Naive thymus-derived CD8-positive, alpha-beta T cell (primary cell): ENCODE data around the gene MTHFD1. TPM values are rescaled to one million over a fixed set of nuclear protein-coding genes. Genes with fewer than 3 reads are reported as not detected.

Experiments used
- ATAC-seq, 2 donors: fragments of 150-1000 bp; cut with Tn5 transposase in 1 of 2; sonication (Bioruptor Pico), chemical (Tn5 transposase) in 1 of 2; 1 replicate in 1 of 2; 2 replicates in 1 of 2; pipeline ENCODE4 v1.10.0; 2021; ENCODE audit warnings: mild to moderate bottlenecking in 2 of 2, moderate library complexity in 2 of 2
- POLR2A ChIA-PET: fragments of 350-600 bp; sonication (Branson Sonifier 250); formaldehyde crosslinking; loops from one replicate; lab custom pipeline; 2021; ENCODE audit warnings: antibody characterized with exemption; lab: Charles Lee
- DNase-seq, 10 donors: peaks; one replicate each; pipeline versions ENCODE4 v3.0.0 to v3.0.0-alpha.2; 2020 to 2022
- H3K27ac Mint-ChIP-seq, 10 donors: one replicate each; pipeline ENCODE4 v1.8.0; 2020 to 2022; ENCODE audit warnings: mild to moderate bottlenecking in 10 of 10, mixed read lengths in 10 of 10, moderate library complexity in 4 of 10, inconsistent platforms in 1 of 10
- H3K27me3 Mint-ChIP-seq, 5 donors: one replicate each; pipeline ENCODE4 v1.8.0; 2021 to 2022; ENCODE audit warnings: mixed read lengths in 5 of 5
- H3K36me3 Mint-ChIP-seq, 3 donors: one replicate each; pipeline ENCODE4 v1.8.0; 2020 to 2022; ENCODE audit warnings: mixed read lengths in 3 of 3, mild to moderate bottlenecking in 2 of 3, inconsistent platforms in 1 of 3
- H3K4me1 Mint-ChIP-seq, 4 donors: one replicate each; pipeline ENCODE4 v1.8.0; 2021 to 2022; ENCODE audit warnings: mixed read lengths in 4 of 4
- H3K4me3 Mint-ChIP-seq, 10 donors: one replicate each; pipeline ENCODE4 v1.8.0; 2020 to 2022; ENCODE audit warnings: mild to moderate bottlenecking in 10 of 10, mixed read lengths in 10 of 10, moderate library complexity in 6 of 10, inconsistent platforms in 1 of 10
- H3K9me3 Mint-ChIP-seq, 9 donors: one replicate each; pipeline ENCODE4 v1.8.0; 2020 to 2022; ENCODE audit warnings: mixed read lengths in 9 of 9, mild to moderate bottlenecking in 3 of 9, inconsistent platforms in 1 of 9, moderate library complexity in 1 of 9
- polyA plus RNA-seq, 3 donors: library from polyadenylated mRNA; unstranded; fragments of 300-500 nt; fragmentation: Illumina TruSeq; gene quantifications; one replicate each; pipeline ENCODE4 v1.2.3, GENCODE V29; 2021
- total RNA-seq, 8 experiments: library from RNA in 2 of 8; stranded (reverse) in 2 of 8; gene quantifications; one replicate each; pipeline ENCODE4 v1.2.3 and lab custom pipeline; 2021 to 2026

Gene MTHFD1
- total and polyA plus RNA-seq, 5 experiments from 2014 or later, result 32.6 to 44.2 (median 38.6) TPM

GRCh38 chr14:64410084-64410774 is 22.1 kb downstream of the MTHFD1 start:
- no peak overlapping the region for H3K4me3 Mint-ChIP-seq
- no peaks in the 10 kb centered on the region for H3K27me3 Mint-ChIP-seq
- H3K4me1 Mint-ChIP-seq, result peaks cover 7 to 17% (median 12%) of the 10 kb centered on the region in 4 donors
- ATAC-seq, result no peak
- no peak for DNase-seq
- H3K9me3 Mint-ChIP-seq, result no peaks in the 10 kb centered on the region
- peaks cover 0 to 41% (median 18%) of the 10 kb centered on the region in 3 donors for H3K36me3 Mint-ChIP-seq
- POLR2A ChIA-PET, result no interaction called here
- no peak overlapping the region for H3K27ac Mint-ChIP-seq

- H3K27me3 Mint-ChIP-seq, result no peaks in the 10 kb centered on the region
- POLR2A ChIA-PET, result no interaction called here
- H3K4me1 Mint-ChIP-seq, result peaks cover 7 to 16% (median 12%) of the 10 kb centered on the region in 4 donors
- peak overlapping the region in 1 of 10 donors; percentile 11 for H3K27ac Mint-ChIP-seq
- H3K36me3 Mint-ChIP-seq, result peaks cover 0 to 45% (median 23%) of the 10 kb centered on the region in 3 donors
- ATAC-seq (no peak), DNase-seq (no peak)
- no peak overlapping the region for H3K4me3 Mint-ChIP-seq
- H3K9me3 Mint-ChIP-seq, result no peaks in the 10 kb centered on the region
Measured at GRCh38 chr14:64411001-64411400, 22.8 kb downstream of the MTHFD1 start.

DNA sequence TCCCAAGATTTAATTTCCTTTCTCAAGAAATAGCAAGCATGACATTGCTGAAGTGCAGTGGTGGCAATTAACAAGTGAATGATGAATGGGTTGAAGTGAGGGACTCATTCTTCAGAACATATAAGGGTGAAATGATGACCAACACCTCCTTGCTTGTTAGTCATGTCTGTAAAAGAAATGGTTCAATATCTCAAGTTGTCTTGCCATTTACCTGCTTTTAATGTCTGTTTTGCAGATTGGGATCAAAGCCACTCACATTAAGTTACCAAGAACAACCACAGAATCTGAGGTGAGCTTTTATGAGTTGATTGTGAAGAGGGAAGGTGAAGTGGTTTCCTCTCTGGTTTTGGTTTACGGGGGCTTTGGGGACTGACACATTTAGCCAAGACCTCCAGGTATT is 24.1 kb downstream of the MTHFD1 start:
- POLR2A ChIA-PET, result interaction anchor here (0.6 kb wide), 2 partner anchors 107 to 302 kb away, joined by 3 to 4 read pairs; no protein-coding TSS in a partner anchor
- Mint-ChIP-seq H3K9me3 (no peaks in the 10 kb centered on the region), H3K36me3 (peaks cover 0 to 56% (median 27%) of the 10 kb centered on the region in 3 donors), H3K27ac (peak overlapping the region in 6 of 10 donors; percentile 6 to 77 (median 15)), H3K27me3 (no peaks in the 10 kb centered on the region), H3K4me1 (peaks cover 7 to 16% (median 12%) of the 10 kb centered on the region in 4 donors), H3K4me3 (peak overlapping the region in 3 of 10 donors; percentile 2 to 28 (median 8))
- ATAC-seq (no peak), DNase-seq (peak in 2 of 10 donors; percentile 4 to 14)

DNA sequence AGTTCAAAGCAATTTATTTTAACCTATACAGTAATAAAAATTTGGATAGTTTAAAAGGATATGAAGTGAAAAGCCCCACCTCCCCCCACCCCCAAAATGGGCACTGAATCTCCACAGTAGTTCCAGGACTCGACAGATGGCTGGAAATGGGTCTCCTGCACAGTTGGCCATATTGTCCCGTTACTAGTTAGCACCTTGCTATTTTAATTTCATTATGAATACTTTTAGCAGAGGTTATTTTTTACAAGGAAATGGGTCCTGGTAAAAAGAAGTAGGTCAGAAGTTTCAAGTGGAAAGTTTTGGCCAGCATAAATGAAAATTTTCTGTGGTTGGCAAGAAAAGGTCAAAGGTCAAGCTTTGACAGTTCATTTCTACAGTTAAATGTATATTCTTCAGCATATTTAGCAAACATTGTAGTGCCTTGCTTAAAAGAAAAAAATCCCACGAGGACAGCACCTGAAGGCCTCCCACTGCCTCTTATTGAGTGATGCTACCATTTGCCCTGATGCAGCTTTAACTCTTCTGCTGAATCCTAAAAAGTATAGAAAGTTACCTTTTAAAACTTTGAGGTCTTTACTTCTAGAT is 28.3 kb downstream of the MTHFD1 start:
- POLR2A ChIA-PET, result no interaction called here
- peaks cover 7 to 10% (median 8%) of the 10 kb centered on the region in 4 donors for H3K4me1 Mint-ChIP-seq
- H3K36me3 Mint-ChIP-seq, result peaks cover 10 to 83% (median 34%) of the 10 kb centered on the region in 3 donors
- H3K9me3 Mint-ChIP-seq, result no peaks in the 10 kb centered on the region
- H3K4me3 Mint-ChIP-seq, result no peak overlapping the region
- H3K27me3 Mint-ChIP-seq, result no peaks in the 10 kb centered on the region
- ATAC-seq (no peak), DNase-seq (no peak)
- no peak overlapping the region for H3K27ac Mint-ChIP-seq

DNA sequence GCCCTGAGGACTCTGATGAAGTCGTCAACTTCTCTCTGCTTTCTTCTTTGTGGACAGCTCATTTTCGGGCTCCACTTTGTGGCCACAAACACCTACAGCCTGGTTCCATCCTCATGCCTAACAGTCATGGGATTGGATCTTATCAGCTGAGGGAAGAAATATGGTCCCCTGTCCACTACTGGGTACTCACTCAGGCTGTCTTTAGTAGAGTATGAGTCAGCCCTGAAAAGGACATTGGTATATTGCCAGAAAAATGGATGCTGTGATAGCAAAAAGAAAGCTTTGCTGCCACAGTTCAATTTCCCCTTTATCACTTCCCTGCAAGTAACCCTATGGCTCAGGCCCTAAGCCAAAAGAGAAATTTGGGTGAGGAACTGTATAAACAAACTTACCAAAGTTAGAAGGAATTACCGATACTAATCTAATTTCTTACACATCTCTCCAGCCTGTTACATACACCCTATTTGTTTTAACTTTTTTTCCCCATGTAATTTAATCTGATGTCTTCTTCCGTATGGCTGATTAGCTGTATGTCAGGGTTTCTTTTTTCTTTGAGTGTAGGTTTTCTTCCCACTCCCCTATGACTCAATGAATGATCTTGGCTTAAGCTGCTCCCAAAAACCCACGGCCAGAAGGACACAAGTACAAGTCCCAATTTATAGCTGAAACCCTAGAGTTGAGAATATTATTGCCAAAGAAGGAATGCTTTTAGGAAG is 29.1 kb downstream of the MTHFD1 start:
- Mint-ChIP-seq H3K4me3 (no peak overlapping the region), H3K9me3 (no peaks in the 10 kb centered on the region), H3K27ac (peak overlapping the region in 1 of 10 donors; percentile 22), H3K36me3 (peaks cover 13 to 82% (median 32%) of the 10 kb centered on the region in 3 donors), H3K27me3 (no peaks in the 10 kb centered on the region), H3K4me1 (peaks cover 1 to 3% (median 2%) of the 10 kb centered on the region in 4 donors)
- ATAC-seq (no peak), DNase-seq (no peak)
- POLR2A ChIA-PET, result no interaction called here

DNA sequence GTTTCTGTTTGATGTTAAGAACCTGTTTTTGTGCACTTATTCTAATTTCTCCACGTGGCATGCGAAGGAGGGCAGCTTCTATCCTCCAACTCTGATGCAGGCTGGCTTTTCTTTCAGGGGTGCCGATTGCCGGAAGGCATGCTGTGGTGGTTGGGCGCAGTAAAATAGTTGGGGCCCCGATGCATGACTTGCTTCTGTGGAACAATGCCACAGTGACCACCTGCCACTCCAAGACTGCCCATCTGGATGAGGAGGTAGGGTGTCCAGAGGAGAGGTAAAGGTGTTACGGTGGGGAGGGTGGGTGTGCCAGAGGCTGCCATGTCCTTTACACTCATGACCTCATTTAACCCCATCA is 29.6 kb downstream of the MTHFD1 start:
- H3K27ac Mint-ChIP-seq, result no peak overlapping the region
- no peaks in the 10 kb centered on the region for H3K27me3 Mint-ChIP-seq
- no peaks in the 10 kb centered on the region for H3K4me1 Mint-ChIP-seq
- no peak for ATAC-seq
- H3K4me3 Mint-ChIP-seq, result no peak overlapping the region
- H3K36me3 Mint-ChIP-seq, result peaks cover 18 to 80% (median 33%) of the 10 kb centered on the region in 3 donors
- DNase-seq, result no peak
- H3K9me3 Mint-ChIP-seq, result no peaks in the 10 kb centered on the region
- POLR2A ChIA-PET, result no interaction called here

GRCh38 chr14:64419003-64419402 is 30.9 kb downstream of the MTHFD1 start:
- H3K27me3 Mint-ChIP-seq, result no peaks in the 10 kb centered on the region
- H3K4me1 Mint-ChIP-seq, result no peaks in the 10 kb centered on the region
- no peak overlapping the region for H3K27ac Mint-ChIP-seq
- no peaks in the 10 kb centered on the region for H3K9me3 Mint-ChIP-seq
- H3K36me3 Mint-ChIP-seq, result peaks cover 19 to 87% (median 36%) of the 10 kb centered on the region in 3 donors
- POLR2A ChIA-PET, result interaction anchor here (0.6 to 0.7 kb wide), 2 partner anchors 29 to 107 kb away, joined by 3 to 4 read pairs; no protein-coding TSS in a partner anchor
- no peak overlapping the region for H3K4me3 Mint-ChIP-seq
- no peak for DNase-seq
- ATAC-seq, result no peak

GRCh38 chr14:64421166-64421565 is 33.0 kb downstream of the MTHFD1 start:
- no peak overlapping the region for H3K27ac Mint-ChIP-seq
- ATAC-seq (no peak), DNase-seq (no peak)
- no peaks in the 10 kb centered on the region for H3K27me3 Mint-ChIP-seq
- POLR2A ChIA-PET, result interaction anchor here (1.1 kb wide), 1 partner anchor 8 kb away, joined by 3 read pairs; no protein-coding TSS in a partner anchor
- no peak overlapping the region for H3K4me3 Mint-ChIP-seq
- H3K4me1 Mint-ChIP-seq, result peaks cover 0 to 1% (median 0%) of the 10 kb centered on the region in 4 donors
- H3K9me3 Mint-ChIP-seq, result no peaks in the 10 kb centered on the region
- H3K36me3 Mint-ChIP-seq, result peaks cover 19 to 91% (median 42%) of the 10 kb centered on the region in 3 donors

GRCh38 chr14:64422005-64422404 is 33.9 kb downstream of the MTHFD1 start:
- Mint-ChIP-seq H3K4me1 (peaks cover 0 to 1% (median 0%) of the 10 kb centered on the region in 4 donors), H3K27me3 (no peaks in the 10 kb centered on the region), H3K27ac (peak overlapping the region in 1 of 10 donors; percentile 25), H3K36me3 (peaks cover 19 to 92% (median 38%) of the 10 kb centered on the region in 3 donors), H3K4me3 (no peak overlapping the region), H3K9me3 (no peaks in the 10 kb centered on the region)
- ATAC-seq (no peak), DNase-seq (no peak)
- POLR2A ChIA-PET, result no interaction called here

DNA sequence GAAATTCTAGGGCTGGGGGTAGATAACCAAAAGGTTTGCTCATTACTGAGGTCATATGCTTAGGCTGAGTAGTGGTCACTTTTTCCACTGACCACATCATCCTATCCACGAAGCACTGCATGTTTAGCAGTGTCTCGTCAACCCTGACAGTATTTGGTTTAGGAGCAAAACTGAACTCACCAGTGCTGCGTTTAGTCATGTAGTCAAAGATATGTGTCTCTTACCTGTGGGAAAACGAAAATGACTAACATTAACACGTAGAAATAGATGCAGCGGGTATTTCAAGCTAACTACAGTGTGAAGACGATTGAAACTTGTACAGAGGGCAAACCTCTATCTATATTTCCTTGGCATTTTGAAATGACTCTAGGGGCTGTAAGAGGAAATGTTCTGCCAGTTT is 34.6 kb downstream of the MTHFD1 start:
- POLR2A ChIA-PET, result no interaction called here
- Mint-ChIP-seq H3K27ac (no peak overlapping the region), H3K27me3 (no peaks in the 10 kb centered on the region), H3K4me3 (no peak overlapping the region), H3K9me3 (no peaks in the 10 kb centered on the region), H3K36me3 (peaks cover 14 to 92% (median 41%) of the 10 kb centered on the region in 3 donors), H3K4me1 (peaks cover 0 to 1% (median 0%) of the 10 kb centered on the region in 4 donors)
- ATAC-seq, result no peak
- DNase-seq, result no peak

GRCh38 chr14:64423987-64424386 is 35.8 kb downstream of the MTHFD1 start:
- no peaks in the 10 kb centered on the region for H3K9me3 Mint-ChIP-seq
- POLR2A ChIA-PET, result no interaction called here
- H3K36me3 Mint-ChIP-seq, result peaks cover 14 to 93% (median 40%) of the 10 kb centered on the region in 3 donors
- no peak overlapping the region for H3K4me3 Mint-ChIP-seq
- DNase-seq, result no peak
- H3K27ac Mint-ChIP-seq, result peak overlapping the region in 1 of 10 donors; percentile 27
- ATAC-seq, result no peak
- H3K27me3 Mint-ChIP-seq, result no peaks in the 10 kb centered on the region
- H3K4me1 Mint-ChIP-seq, result peaks cover 0 to 1% (median 0%) of the 10 kb centered on the region in 4 donors

- DNase-seq, result no peak
- POLR2A ChIA-PET, result interaction anchor here (0.7 to 1.6 kb wide), 2 partner anchors 21 to 71 kb away, joined by 5 to 7 read pairs; partner anchors contain the start of gene ZBTB1
- Mint-ChIP-seq H3K4me3 (no peak overlapping the region), H3K36me3 (peaks cover 5 to 83% (median 36%) of the 10 kb centered on the region in 3 donors), H3K4me1 (peaks cover 0 to 13% (median 7%) of the 10 kb centered on the region in 4 donors), H3K9me3 (no peaks in the 10 kb centered on the region), H3K27me3 (no peaks in the 10 kb centered on the region), H3K27ac (no peak overlapping the region)
- no peak for ATAC-seq
Measured at GRCh38 chr14:64434528-64434927, 46.4 kb downstream of the MTHFD1 start.
